HepG2 (cell line): Measurements from ENCODE around the gene NT5DC2. TPM values are rescaled to one million over a fixed set of nuclear protein-coding genes. Genes with fewer than 3 reads are reported as not detected.

Source experiments
- GRHL1 ChIP-seq: sonication (generic); formaldehyde crosslinking; conservative IDR thresholded peaks from 2 replicates; pipeline ENCODE4 v1.8.0; 2022; ENCODE audit warnings: missing genetic modification reagents
- GTF3A ChIP-seq: sonication (generic); formaldehyde crosslinking; conservative IDR thresholded peaks from 2 replicates; pipeline ENCODE4 v1.4.0; 2020; ENCODE audit warnings: mild to moderate bottlenecking, missing genetic modification reagents
- HNRNPK ChIP-seq: fragments of 200-400 bp; formaldehyde crosslinking; IDR thresholded peaks from 2 replicates; pipeline ENCODE4 v1.6.1; 2018; ENCODE audit warnings: low read length, low read depth, moderate library complexity, mild to moderate bottlenecking; ENCODE audit not compliant: poor library complexity, severe bottlenecking
- HOXA5 ChIP-seq: sonication (generic); formaldehyde crosslinking; IDR thresholded peaks from 2 replicates; pipeline ENCODE4 v1.4.0; 2020; ENCODE audit warnings: missing genetic modification reagents
- MXD1 ChIP-seq: sonication (generic); formaldehyde crosslinking; IDR thresholded peaks from 2 replicates; pipeline ENCODE4 v1.4.0; 2020; ENCODE audit warnings: mild to moderate bottlenecking, missing genetic modification reagents
- NFATC3 ChIP-seq: sonication (generic); formaldehyde crosslinking; IDR thresholded peaks from 2 replicates; pipeline ENCODE4 v1.5.1; 2020; ENCODE audit warnings: mild to moderate bottlenecking, missing genetic modification reagents
- NPAS2 ChIP-seq: sonication (generic); formaldehyde crosslinking; IDR thresholded peaks from 2 replicates; pipeline ENCODE4 v1.8.0; 2022; ENCODE audit warnings: mild to moderate bottlenecking, missing genetic modification reagents, borderline replicate concordance
- PAWR ChIP-seq: sonication (generic); formaldehyde crosslinking; IDR thresholded peaks from 2 replicates; pipeline ENCODE4 v1.4.0; 2020; ENCODE audit warnings: missing genetic modification reagents, mild to moderate bottlenecking, borderline replicate concordance
- POLR2AphosphoS5 ChIP-seq: IDR thresholded peaks from 2 replicates; pipeline ENCODE4 v1.6.1; 2012; ENCODE audit warnings: low read depth, low read length
- SCMH1 ChIP-seq: sonication (generic); formaldehyde crosslinking; IDR thresholded peaks from 2 replicates; pipeline ENCODE4 v1.9.0; 2021; ENCODE audit warnings: missing genetic modification reagents, mild to moderate bottlenecking, borderline replicate concordance
- SIX1 ChIP-seq: sonication (generic); formaldehyde crosslinking; IDR thresholded peaks from 2 replicates; pipeline ENCODE4 v1.4.0; 2020; ENCODE audit warnings: missing genetic modification reagents, borderline replicate concordance
- SSRP1 ChIP-seq: IDR thresholded peaks from 2 replicates; pipeline ENCODE4 v1.6.1; 2016; ENCODE audit warnings: control low read depth
- ZBED4 ChIP-seq: sonication (generic); formaldehyde crosslinking; IDR thresholded peaks from 2 replicates; pipeline ENCODE4 v1.4.0; 2020; ENCODE audit warnings: missing genetic modification reagents, borderline replicate concordance
- ZBTB39 ChIP-seq: sonication (generic); formaldehyde crosslinking; IDR thresholded peaks from 2 replicates; pipeline ENCODE4 v1.5.0; 2020; ENCODE audit warnings: missing genetic modification reagents
- ZNF253 ChIP-seq: sonication (generic); formaldehyde crosslinking; IDR thresholded peaks from 2 replicates; pipeline ENCODE4 v1.8.0; 2022; ENCODE audit warnings: mild to moderate bottlenecking, missing genetic modification reagents, borderline replicate concordance
- ZNF280D ChIP-seq: sonication (generic); formaldehyde crosslinking; IDR thresholded peaks from 2 replicates; pipeline ENCODE4 v1.5.1; 2020; ENCODE audit warnings: mild to moderate bottlenecking, missing genetic modification reagents
- ZNF724P ChIP-seq: sonication (generic); formaldehyde crosslinking; IDR thresholded peaks from 2 replicates; pipeline ENCODE4 v1.8.0; 2022; ENCODE audit warnings: missing genetic modification reagents, borderline replicate concordance
- polyA plus RNA-seq, 8 experiments: library from polyadenylated mRNA; depleted of rRNA in 3 of 8; stranded (reverse) in 7 of 8; unstranded in 1 of 8; fragments of >200 nt; fragmentation: Illumina TruSeq in 4 of 8; extraction: Trizol in 4 of 8; gene quantifications; 2 replicates each; pipeline versions ENCODE4 v1.2.1 to v1.2.3, GENCODE V29; 2011 to 2016; ENCODE audit warnings: low read depth in 4 of 8, missing spikeins in 1 of 8, mixed read lengths in 1 of 8; ENCODE audit not compliant: insufficient read depth in 1 of 8
- total RNA-seq, 5 experiments: library from RNA; depleted of rRNA; stranded (reverse); fragments of >200 nt; fragmentation: Illumina TruSeq; extraction: Trizol; gene quantifications; 2 replicates each; pipeline ENCODE4 v1.2.3, GENCODE V29; 2016; ENCODE audit warnings: low read depth in 1 of 5

The NT5DC2 gene
- total and polyA plus RNA-seq, 2 of the 13 experiments (the other 11 are each of a cell fraction or from before 2014, with no cell fraction given), result 131 to 240 TPM

GRCh38 chr3:52536369-52537164, 2.9 kb upstream of the NT5DC2 start, which contains the start of gene UQCC5 (continued):
- TF ChIP-seq ZBTB39 (CRISPR knock-in tag) (no peak), SIX1 (CRISPR knock-in tag) (no peak; the same call in 1 of the 2 replicates), ZNF280D (CRISPR knock-in tag) (no peak), SSRP1 (no peak), ZNF724P (CRISPR knock-in tag) (peak; percentile 88), PAWR (no peak), POLR2AphosphoS5 (peak; percentile 97), GTF3A (CRISPR knock-in tag) (no peak), HOXA5 (CRISPR knock-in tag) (peak; percentile 97), ZBED4 (CRISPR knock-in tag) (peak; percentile 73; the same call in 1 of the 2 replicates), NFATC3 (CRISPR knock-in tag) (0 out of 2 replicates have a peak, but pooled peaks have one; percentile 78), NPAS2 (CRISPR knock-in tag) (no peak), ZNF253 (CRISPR knock-in tag) (peak; percentile 86; the same call in 1 of the 2 replicates), MXD1 (peak; percentile 94), HNRNPK (peak; percentile 22), SCMH1 (CRISPR knock-in tag) (no peak), GRHL1 (no peak)
